ENCODE measurements around the gene DNAJC22. TPM values are rescaled to one million over a fixed set of nuclear protein-coding genes. Genes with fewer than 3 reads are reported as not detected.

Gene DNAJC22
- total and polyA plus RNA-seq, 9 of the 15 experiments (the other 6 are each of a cell fraction or from before 2014, with no cell fraction given) = 0.10 to 1.2 (median 0.47) TPM

GRCh38 chr12:49334681-49335080, 12.0 kb upstream of the DNAJC22 start (continued):
- TF ChIP-seq ETV6 (IDR thresholded peaks at IDR 0.05; ENCODE audit: borderline replicate concordance in 1 of 2, low read depth in 2 of 2, low read length in 1 of 2) = no peak
- no peak for TF ChIP-seq ETV6 (CRISPR knock-in tag; IDR thresholded peaks at IDR 0.05; ENCODE audit: borderline replicate concordance)
- no peak for TF ChIP-seq PURB (CRISPR knock-in tag; IDR thresholded peaks at IDR 0.05; ENCODE audit: low read depth)
- TF ChIP-seq STAT5B (CRISPR knock-in tag; IDR thresholded peaks at IDR 0.05) = no peak
- no peak for TF ChIP-seq MYNN (IDR thresholded peaks at IDR 0.05)
- no peak for TF ChIP-seq MYNN (CRISPR knock-in tag; IDR thresholded peaks at IDR 0.05)
- no peak for TF ChIP-seq SMAD2 (IDR thresholded peaks at IDR 0.05; ENCODE audit: low read depth, low read length)

GRCh38 chr12:49335118-49335954, 11.4 kb upstream of the DNAJC22 start:
- TF ChIP-seq HOMEZ (CRISPR knock-in tag; IDR thresholded peaks at IDR 0.05) = no peak
- no peak for TF ChIP-seq KAT8 (IDR thresholded peaks at IDR 0.05; ENCODE audit: low read depth)
- TF ChIP-seq FOXP4 (CRISPR knock-in tag; IDR thresholded peaks at IDR 0.05; ENCODE audit: borderline replicate concordance) = no peak
- TF ChIP-seq TFAP4 (CRISPR knock-in tag; IDR thresholded peaks at IDR 0.05; ENCODE audit: borderline replicate concordance) = peak; percentile 34; the same call in 1 of the 2 replicates
- peak; percentile 35 for TF ChIP-seq DACH1 (IDR thresholded peaks at IDR 0.05; ENCODE audit: partially characterized antibody)
- no peak for TF ChIP-seq SRSF7 (optimal IDR thresholded peaks at IDR 0.05; ENCODE audit: low read depth, low read length)
- no peak for TF ChIP-seq DLX4 (CRISPR knock-in tag; IDR thresholded peaks at IDR 0.05)
- no peak for TF ChIP-seq XRCC3 (IDR thresholded peaks at IDR 0.05)
- CTCF ChIA-PET (ENCODE audit: low intra/inter-chr PET ratio) = interaction anchor here (3.8 kb wide), 1 partner anchor 46 kb away, joined by 27 read pairs; no protein-coding TSS in a partner anchor
- Histone ChIP-seq H3K27me3 (ENCODE audit: control insufficient read depth in 2 of 2, insufficient read depth in 2 of 2, low read length in 2 of 2) (no peaks in the 10 kb centered on the region), H3K4me3 (no peak overlapping the region), H2AFZ (ENCODE audit: low read depth, low read length) (no peak overlapping the region), H3K9ac (ENCODE audit: insufficient read depth in 1 of 2, low read depth in 2 of 2, low read length in 2 of 2) (no peak overlapping the region), H3K36me3 (ENCODE audit: control insufficient read depth, insufficient read depth, low read length) (peaks cover 16% of the 10 kb centered on the region; the same call in 2 of the 3 replicates), H3K79me2 (ENCODE audit: control insufficient read depth, insufficient read depth, low read length) (no peaks in the 10 kb centered on the region), H3K9me3 (replicated peaks; ENCODE audit: control insufficient read depth, insufficient read depth, low read depth, low read length) (no peaks in the 10 kb centered on the region), H3K4me1 (replicated peaks in 1 of 2; ENCODE audit: control insufficient read depth in 2 of 2, insufficient read depth in 2 of 2, low read length in 2 of 2) (peaks cover 11 to 47% of the 10 kb centered on the region in 2 experiments), H3K27ac (ENCODE audit: extremely low read depth, low read depth, low read length) (no peak overlapping the region), H3K9me1 (ENCODE audit: control insufficient read depth, insufficient read depth, low read length) (peaks cover 3% of the 10 kb centered on the region), H3K4me2 (ENCODE audit: insufficient read depth, low read length) (no peak overlapping the region), H4K20me1 (replicated peaks; ENCODE audit: control insufficient read depth, insufficient read depth, low read length) (no peaks in the 10 kb centered on the region)
- WGBS (ENCODE audit: insufficient coverage, low coverage, missing lambda C conversion rate) = 73% methylated on average over 15 of the region's 16 CpGs
- DNase-seq (ENCODE audit: extremely low read depth in 1 of 4, low spot score in 3 of 4) (no peak), FAIRE-seq (no peak), ATAC-seq (no peak)
- BruUV-seq (replicated peaks) = no TSS peak
- intact Hi-C loops (cut with micrococcal nuclease) (no loop called here), in situ Hi-C loops (cut with MboI) (loop anchor here (5.0 kb wide), 1 partner anchor 48 kb away; no protein-coding TSS in a partner anchor)
- POLR2A ChIA-PET = interaction anchor here (0.7 to 2.1 kb wide), 6 partner anchors 9 to 68 kb away, joined by 3 to 13 read pairs (median 4); partner anchors contain the start of gene TROAP
